Progenitor cell of endocrine pancreas (in vitro differentiated cells): Measurements from ENCODE around the gene ABCA7. TPM values are rescaled to one million over a fixed set of nuclear protein-coding genes. Genes with fewer than 3 reads are reported as not detected.

Experiments
- DNase-seq: peaks from one replicate; pipeline ENCODE4 v3.0.0; 2021; ENCODE audit warnings: low spot score; ENCODE audit not compliant: unreplicated experiment
- H3K27ac Mint-ChIP-seq: 2 replicates; pipeline ENCODE4 v1.8.0; 2021; ENCODE audit warnings: mild to moderate bottlenecking, moderate library complexity, mixed read lengths
- H3K27me3 Mint-ChIP-seq: 2 replicates; pipeline ENCODE4 v1.8.0; 2021; ENCODE audit warnings: mixed read lengths
- H3K36me3 Mint-ChIP-seq: 2 replicates; pipeline ENCODE4 v1.8.0; 2022; ENCODE audit warnings: mixed read lengths; ENCODE audit not compliant: insufficient read depth
- H3K4me1 Mint-ChIP-seq: 2 replicates; pipeline ENCODE4 v1.8.0; 2021; ENCODE audit warnings: low read depth, mixed read lengths
- H3K4me3 Mint-ChIP-seq: 2 replicates; pipeline ENCODE4 v1.8.0; 2021; ENCODE audit warnings: low read depth, mild to moderate bottlenecking, moderate library complexity, mixed read lengths
- H3K9me3 Mint-ChIP-seq: 2 replicates; pipeline ENCODE4 v1.8.0; 2021; ENCODE audit warnings: low read depth, mixed read lengths
- CTCF ChIP-seq: fragments of 200-600 bp; sonication (generic); IDR thresholded peaks from one replicate; pipeline ENCODE4 v1.5.0; 2021; ENCODE audit warnings: antibody characterized with exemption, mild to moderate bottlenecking; ENCODE audit not compliant: unreplicated experiment
- total RNA-seq: library from RNA; stranded (reverse); gene quantifications from 2 replicates; pipeline ENCODE4 v1.2.1, GENCODE V29; 2021

Gene ABCA7
- total RNA-seq, 1 donor from 2014 or later, result 57.3 TPM

DNA sequence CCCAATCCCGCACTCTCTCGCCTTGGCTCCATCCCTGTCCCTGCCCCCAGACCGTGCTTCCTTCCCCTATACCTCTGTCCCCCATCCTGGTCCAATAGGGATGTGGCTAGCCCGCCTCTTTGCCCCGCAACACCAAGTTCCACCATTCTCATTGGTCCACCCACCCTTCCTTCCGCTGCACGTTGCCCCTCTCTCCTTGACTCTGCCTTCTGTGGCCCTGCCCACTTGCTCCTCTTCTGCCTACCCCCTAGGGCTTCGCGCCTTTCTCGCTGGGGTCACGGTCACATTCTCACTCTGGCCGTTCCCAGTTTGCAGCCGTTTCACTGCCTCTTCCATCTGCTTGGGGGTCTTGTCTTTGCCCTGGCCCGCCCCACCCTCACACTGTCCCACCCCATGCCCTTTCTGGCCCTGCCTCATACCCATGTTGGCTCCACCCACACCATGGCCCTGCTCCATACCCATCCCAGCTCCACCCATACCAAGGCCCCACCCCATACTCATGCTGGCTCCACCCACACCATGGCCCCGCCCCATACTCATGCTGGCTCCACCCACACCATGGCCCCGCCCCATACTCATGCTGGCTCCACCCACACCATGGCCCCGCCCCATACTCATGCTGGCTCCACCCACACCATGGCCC, 22.6 kb downstream of the ABCA7 start:
- Mint-ChIP-seq H3K36me3 (no peaks in the 10 kb centered on the region), H3K27me3 (peaks cover 12% of the 10 kb centered on the region), H3K27ac (peak overlapping the region; percentile 81), H3K4me3 (no peak overlapping the region), H3K9me3 (no peaks in the 10 kb centered on the region), H3K4me1 (peaks cover 1% of the 10 kb centered on the region)
- no peak for DNase-seq
- TF ChIP-seq CTCF, result no peak

- H3K4me3 Mint-ChIP-seq, result no peak overlapping the region
Measured at GRCh38 chr19:1063030-1063908, 23.4 kb downstream of the ABCA7 start.

GRCh38 chr19:1063909-1064660, 24.2 kb downstream of the ABCA7 start:
- TF ChIP-seq CTCF, result no peak
- DNase-seq, result no peak
- Mint-ChIP-seq H3K4me1 (peaks cover 1% of the 10 kb centered on the region), H3K4me3 (peak overlapping the region; percentile 44), H3K9me3 (no peaks in the 10 kb centered on the region), H3K27me3 (peaks cover 18% of the 10 kb centered on the region), H3K27ac (no peak overlapping the region), H3K36me3 (no peaks in the 10 kb centered on the region)

More at GRCh38 chr19:1063030-1063908, 23.4 kb downstream of the ABCA7 start:
- no peak for TF ChIP-seq CTCF
- H3K9me3 Mint-ChIP-seq, result no peaks in the 10 kb centered on the region
- DNase-seq, result no peak
- H3K27ac Mint-ChIP-seq, result no peak overlapping the region
- no peaks in the 10 kb centered on the region for H3K36me3 Mint-ChIP-seq
- H3K27me3 Mint-ChIP-seq, result peaks cover 12% of the 10 kb centered on the region
- peaks cover 1% of the 10 kb centered on the region for H3K4me1 Mint-ChIP-seq

DNA sequence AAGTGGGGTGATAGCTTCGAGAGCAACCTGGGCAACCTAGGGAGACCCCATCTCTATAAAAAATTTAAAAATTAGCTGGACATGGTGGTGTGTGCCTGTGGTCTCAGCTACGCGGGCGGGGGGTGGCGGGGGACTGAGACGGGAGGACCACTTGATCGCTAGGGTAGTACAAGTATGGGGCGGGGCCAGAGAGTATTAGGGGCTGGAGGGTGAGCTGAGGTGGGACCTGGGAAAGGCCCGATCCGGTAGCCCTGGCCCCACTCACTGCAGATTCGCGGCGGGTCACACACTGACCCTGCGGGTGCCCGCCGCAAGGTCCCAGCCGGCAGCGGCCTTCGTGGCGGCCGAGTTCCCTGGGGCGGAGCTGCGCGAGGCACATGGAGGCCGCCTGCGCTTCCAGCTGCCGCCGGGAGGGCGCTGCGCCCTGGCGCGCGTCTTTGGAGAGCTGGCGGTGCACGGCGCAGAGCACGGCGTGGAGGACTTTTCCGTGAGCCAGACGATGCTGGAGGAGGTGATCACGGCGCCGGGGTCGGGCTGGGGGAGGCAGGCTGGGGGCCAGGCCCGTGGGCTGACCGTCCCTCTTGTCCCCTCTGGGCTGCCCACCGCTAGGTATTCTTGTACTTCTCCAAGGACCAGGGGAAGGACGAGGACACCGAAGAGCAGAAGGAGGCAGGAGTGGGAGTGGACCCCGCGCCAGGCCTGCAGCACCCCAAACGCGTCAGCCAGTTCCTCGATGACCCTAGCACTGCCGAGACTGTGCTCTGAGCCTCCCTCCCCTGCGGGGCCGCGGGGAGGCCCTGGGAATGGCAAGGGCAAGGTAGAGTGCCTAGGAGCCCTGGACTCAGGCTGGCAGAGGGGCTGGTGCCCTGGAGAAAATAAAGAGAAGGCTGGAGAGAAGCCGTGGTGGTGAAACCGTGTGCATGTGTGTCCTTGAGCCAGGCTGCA, 25.0 kb downstream of the ABCA7 start:
- Mint-ChIP-seq H3K4me1 (peaks cover 1% of the 10 kb centered on the region), H3K27ac (no peak overlapping the region), H3K9me3 (no peaks in the 10 kb centered on the region), H3K36me3 (no peaks in the 10 kb centered on the region), H3K27me3 (peaks cover 23% of the 10 kb centered on the region), H3K4me3 (peak overlapping the region; percentile 44)
- peak; percentile 85 for TF ChIP-seq CTCF
- peak; percentile 59 for DNase-seq
